Adrenal gland (tissue), 12 donors: ENCODE data around the gene TSHR. TPM values are rescaled to one million over a fixed set of nuclear protein-coding genes. Genes with fewer than 3 reads are reported as not detected.
"Not testable (repeated sequence)": the region's sequence is repeated elsewhere in the genome, so short reads cannot be mapped to it uniquely, and the experiment has no call there.

Source experiments
- DNase-seq, 7 donors: peaks; one replicate each; pipeline ENCODE4 v3.0.0-alpha.2; 2019 to 2020
- H3K27ac ChIP-seq, 5 donors: fragments of 200-600 bp; sonication (generic) in 4 of 5; 1 replicate in 3 of 5; 2 replicates in 2 of 5; pipeline versions ENCODE4 v1.5.1 to v1.8.0; 2016 to 2020; ENCODE audit warnings: mild to moderate bottlenecking in 1 of 5
- H3K27me3 ChIP-seq: fragments of 200-600 bp; 2 replicates; pipeline ENCODE4 v1.8.0; 2021
- H3K36me3 ChIP-seq, 2 donors: fragments of 200-600 bp; replicated peaks in 1 of 2; 1 replicate in 1 of 2; 2 replicates in 1 of 2; pipeline versions ENCODE4 v1.5.1 to v1.8.0; 2018 to 2022
- H3K4me1 ChIP-seq, 2 donors: fragments of 200-600 bp; replicated peaks in 1 of 2; 1 replicate in 1 of 2; 2 replicates in 1 of 2; pipeline versions ENCODE4 v1.5.1 to v1.8.0; 2018 to 2021
- H3K4me3 ChIP-seq, 4 donors: fragments of 200-600 bp; sonication (generic) in 3 of 4; one replicate each; pipeline ENCODE4 v1.5.1; 2016 to 2018
- H3K9me3 ChIP-seq, 3 donors: fragments of 200-600 bp; sonication (generic) in 1 of 3; replicated peaks in 1 of 3; 1 replicate in 2 of 3; 2 replicates in 1 of 3; pipeline versions ENCODE4 v1.5.1 to v1.8.0; 2016 to 2021
- POLR2A ChIP-seq, 2 donors: fragments of 450-650 bp; IDR thresholded peaks; one replicate each; pipeline ENCODE4 v1.6.1; 2017; ENCODE audit warnings: antibody characterized with exemption in 2 of 2, mild to moderate bottlenecking in 2 of 2, moderate library complexity in 1 of 2
- WGBS, 4 donors: extraction: QIAGEN DNeasy Blood & Tissue Kit in 2 of 4; methylation state at CpG; one replicate each; pipeline versions ENCODE4 v1.1.5 to v1.1.7; 2013 to 2017; 5-methylcytosine and 5-hydroxymethylcytosine counted together
- intact Hi-C, 2 donors: fragments of 100-400 bp; cut with DNase I; formaldehyde crosslinking; loops; one replicate each; pipeline versions ENCODE4 v1.14.1 to v1.15.0; 2022 to 2023
- polyA plus RNA-seq, 3 donors: library from polyadenylated mRNA; stranded (reverse); fragments of 200-250 nt in 2 of 3; fragments of 350-450 nt in 1 of 3; fragmentation: Illumina TruSeq in 1 of 3; extraction: RNeasy Lipid Tissue Mini Kit (QIAGEN cat#74804) in 1 of 3; gene quantifications; one replicate each; pipeline ENCODE4 v1.2.3, GENCODE V29; 2013 to 2014
- total RNA-seq, 9 donors: library from RNA; depleted of rRNA in 4 of 9; stranded (reverse); fragments of >200 nt in 4 of 9; fragments of 120-200 nt in 1 of 9; fragmentation: NEBNext Ultra II Directional in 1 of 9; extraction: Animal tissue kit (Norgen Biotek cat#: 25700) in 1 of 9; gene quantifications; one replicate each; pipeline versions ENCODE4 v1.1.0 to v1.2.4, GENCODE V29; 2013 to 2023
- TF ChIP-seq, protein P1 (sequence below), 6 experiments: fragments of 450-650 bp in 4 of 6; fragments of 200-600 bp in 2 of 6; sonication (generic) in 1 of 6; IDR thresholded peaks; 1 replicate in 5 of 6; 2 replicates in 1 of 6; pipeline versions ENCODE4 v1.5.1 to v1.8.0; 2016 to 2021; ENCODE audit warnings: antibody characterized with exemption in 6 of 6, mild to moderate bottlenecking in 2 of 6, moderate library complexity in 1 of 6
- donor health status: healthy with polysubstance abuse.
- donor health status: Bipolar disorder and iron deficiency.
- donor health status: DM: yes; HTN: yes; CAD: no.
- donor health status: DM: no; HTN: no; CAD: no.
- donor health status: DM: no; HTN: no; CAD: no.
- donor health status: DM: yes; HTN: yes; CAD: no.

Gene TSHR
- total and polyA plus RNA-seq, 12 donors: 0.06 to 5.8 (median 0.68) TPM

DNA sequence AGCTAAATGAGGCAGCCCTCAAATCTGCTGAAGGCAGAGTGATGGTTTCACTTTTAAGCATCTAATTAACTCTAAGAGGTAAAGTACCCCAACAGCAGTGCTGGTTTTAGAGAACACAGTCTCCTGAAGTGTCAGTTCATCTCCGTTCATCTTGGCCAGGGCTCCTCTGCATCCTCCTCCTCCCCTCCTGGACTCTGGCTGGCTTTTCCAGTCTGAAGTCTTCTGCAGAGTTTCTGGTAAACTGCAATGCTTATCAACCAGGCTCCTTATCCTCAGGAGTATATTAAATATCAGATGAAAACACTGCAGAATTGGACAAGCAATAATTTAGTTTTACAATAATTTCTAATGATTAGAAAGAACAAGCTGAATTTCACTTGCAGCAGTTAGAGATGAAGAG lies 150.0 kb downstream of the TSHR start:
- Histone ChIP-seq H3K27me3 (no peaks in the 10 kb centered on the region), H3K4me1 (no peaks in the 10 kb centered on the region), H3K4me3 (no peak overlapping the region), H3K9me3 (no peaks in the 10 kb centered on the region), H3K36me3 (no peaks in the 10 kb centered on the region), H3K27ac (no peak overlapping the region)
- 65 to 88% (median 82%) methylated on average over 1 of the region's 1 CpG for WGBS, 4 donors
- no peak for TF ChIP-seq POLR2A (IDR thresholded peaks at IDR 0.05)
- TF ChIP-seq, protein P1, sequence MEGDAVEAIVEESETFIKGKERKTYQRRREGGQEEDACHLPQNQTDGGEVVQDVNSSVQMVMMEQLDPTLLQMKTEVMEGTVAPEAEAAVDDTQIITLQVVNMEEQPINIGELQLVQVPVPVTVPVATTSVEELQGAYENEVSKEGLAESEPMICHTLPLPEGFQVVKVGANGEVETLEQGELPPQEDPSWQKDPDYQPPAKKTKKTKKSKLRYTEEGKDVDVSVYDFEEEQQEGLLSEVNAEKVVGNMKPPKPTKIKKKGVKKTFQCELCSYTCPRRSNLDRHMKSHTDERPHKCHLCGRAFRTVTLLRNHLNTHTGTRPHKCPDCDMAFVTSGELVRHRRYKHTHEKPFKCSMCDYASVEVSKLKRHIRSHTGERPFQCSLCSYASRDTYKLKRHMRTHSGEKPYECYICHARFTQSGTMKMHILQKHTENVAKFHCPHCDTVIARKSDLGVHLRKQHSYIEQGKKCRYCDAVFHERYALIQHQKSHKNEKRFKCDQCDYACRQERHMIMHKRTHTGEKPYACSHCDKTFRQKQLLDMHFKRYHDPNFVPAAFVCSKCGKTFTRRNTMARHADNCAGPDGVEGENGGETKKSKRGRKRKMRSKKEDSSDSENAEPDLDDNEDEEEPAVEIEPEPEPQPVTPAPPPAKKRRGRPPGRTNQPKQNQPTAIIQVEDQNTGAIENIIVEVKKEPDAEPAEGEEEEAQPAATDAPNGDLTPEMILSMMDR (IDR thresholded peaks at IDR 0.05): no peak
- no peak for DNase-seq
- intact Hi-C loops: no loop called here

DNA sequence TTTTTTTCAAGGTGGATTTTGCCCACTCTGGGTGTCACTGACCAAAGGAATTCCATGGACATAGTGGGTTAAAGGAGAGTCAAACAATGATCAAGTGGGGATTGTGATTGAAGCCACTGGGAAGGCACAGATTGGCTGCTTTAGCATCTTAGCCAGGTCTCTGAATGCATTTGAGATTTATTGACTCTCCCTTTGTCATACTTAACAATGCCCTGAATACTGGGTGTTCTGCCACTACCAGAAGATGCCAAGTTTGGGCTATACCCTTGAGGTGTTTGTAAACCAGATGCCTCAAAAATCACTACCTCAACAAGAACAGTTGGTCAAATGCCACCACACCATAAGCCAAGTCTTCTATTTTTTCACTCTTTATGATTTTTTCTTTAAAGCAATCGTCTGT lies 150.5 kb downstream of the TSHR start:
- DNase-seq: no peak
- Histone ChIP-seq H3K27ac (no peak overlapping the region), H3K36me3 (no peaks in the 10 kb centered on the region), H3K27me3 (no peaks in the 10 kb centered on the region), H3K4me1 (no peaks in the 10 kb centered on the region), H3K4me3 (no peak overlapping the region), H3K9me3 (no peaks in the 10 kb centered on the region)
- intact Hi-C loops: no loop called here
- TF ChIP-seq, protein P1 (IDR thresholded peaks at IDR 0.05): no peak
- no peak for TF ChIP-seq POLR2A (IDR thresholded peaks at IDR 0.05)
- 70 to 88% (median 72%) methylated on average over 1 of the region's 1 CpG for WGBS, 4 donors

DNA sequence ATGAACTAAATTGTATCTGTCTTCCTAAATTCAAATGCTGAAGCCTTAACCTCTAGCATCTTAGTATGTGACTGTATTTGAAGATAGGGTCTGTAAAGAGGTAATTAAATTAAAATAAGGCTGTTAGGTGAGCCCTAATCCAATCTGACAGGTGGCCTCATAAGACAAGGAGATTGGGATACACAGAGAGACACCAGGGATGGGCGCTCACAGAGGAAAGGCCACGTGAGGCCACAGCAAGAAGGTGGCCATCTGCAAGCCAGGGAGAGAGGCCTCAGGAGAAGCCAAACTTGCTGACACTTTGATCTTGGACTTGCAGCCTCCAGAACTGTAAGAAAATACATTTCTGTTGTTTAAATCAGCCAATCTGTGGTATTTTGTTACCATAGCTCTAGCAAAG lies 154.8 kb downstream of the TSHR start:
- TF ChIP-seq, protein P1 (IDR thresholded peaks at IDR 0.05): no peak
- no peak for TF ChIP-seq POLR2A (IDR thresholded peaks at IDR 0.05)
- no peak overlapping the region for H3K4me3 ChIP-seq
- no peak for DNase-seq
- no peaks in the 10 kb centered on the region for H3K36me3 ChIP-seq
- H3K9me3 ChIP-seq: no peaks in the 10 kb centered on the region
- no peaks in the 10 kb centered on the region for H3K27me3 ChIP-seq
- intact Hi-C loops: no loop called here
- H3K27ac ChIP-seq: no peak overlapping the region
- 92 to 100% (median 96%) methylated on average over 2 of the region's 2 CpGs for WGBS, 4 donors
- no peaks in the 10 kb centered on the region for H3K4me1 ChIP-seq

DNA sequence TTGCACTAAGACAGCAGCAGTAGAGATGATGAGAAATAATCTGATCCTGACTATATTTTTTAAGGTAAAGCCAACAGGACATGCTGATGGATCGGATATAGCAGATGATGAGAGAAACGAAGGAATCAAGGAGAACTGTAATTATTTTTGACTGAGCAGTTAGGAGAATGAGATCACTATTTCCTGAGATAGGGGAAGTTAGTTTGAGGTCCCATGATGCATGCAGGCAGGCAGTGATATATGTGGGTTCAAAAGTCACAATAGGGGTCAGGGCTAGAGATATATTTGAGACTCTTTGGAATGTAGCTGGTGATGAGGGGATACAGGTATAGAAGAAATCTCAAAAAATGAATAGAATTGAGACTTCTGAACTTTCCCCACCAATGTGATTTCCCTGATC lies 157.8 kb downstream of the TSHR start:
- 55 to 69% (median 59%) methylated on average over 2 of the region's 2 CpGs for WGBS, 4 donors
- no peaks in the 10 kb centered on the region for H3K27me3 ChIP-seq
- no peaks in the 10 kb centered on the region for H3K36me3 ChIP-seq
- H3K4me3 ChIP-seq: no peak overlapping the region
- no peak for DNase-seq
- TF ChIP-seq, protein P1 (IDR thresholded peaks at IDR 0.05): no peak
- no peak for TF ChIP-seq POLR2A (IDR thresholded peaks at IDR 0.05)
- H3K27ac ChIP-seq: no peak overlapping the region
- H3K9me3 ChIP-seq: no peaks in the 10 kb centered on the region
- intact Hi-C loops: no loop called here
- no peaks in the 10 kb centered on the region for H3K4me1 ChIP-seq

DNA sequence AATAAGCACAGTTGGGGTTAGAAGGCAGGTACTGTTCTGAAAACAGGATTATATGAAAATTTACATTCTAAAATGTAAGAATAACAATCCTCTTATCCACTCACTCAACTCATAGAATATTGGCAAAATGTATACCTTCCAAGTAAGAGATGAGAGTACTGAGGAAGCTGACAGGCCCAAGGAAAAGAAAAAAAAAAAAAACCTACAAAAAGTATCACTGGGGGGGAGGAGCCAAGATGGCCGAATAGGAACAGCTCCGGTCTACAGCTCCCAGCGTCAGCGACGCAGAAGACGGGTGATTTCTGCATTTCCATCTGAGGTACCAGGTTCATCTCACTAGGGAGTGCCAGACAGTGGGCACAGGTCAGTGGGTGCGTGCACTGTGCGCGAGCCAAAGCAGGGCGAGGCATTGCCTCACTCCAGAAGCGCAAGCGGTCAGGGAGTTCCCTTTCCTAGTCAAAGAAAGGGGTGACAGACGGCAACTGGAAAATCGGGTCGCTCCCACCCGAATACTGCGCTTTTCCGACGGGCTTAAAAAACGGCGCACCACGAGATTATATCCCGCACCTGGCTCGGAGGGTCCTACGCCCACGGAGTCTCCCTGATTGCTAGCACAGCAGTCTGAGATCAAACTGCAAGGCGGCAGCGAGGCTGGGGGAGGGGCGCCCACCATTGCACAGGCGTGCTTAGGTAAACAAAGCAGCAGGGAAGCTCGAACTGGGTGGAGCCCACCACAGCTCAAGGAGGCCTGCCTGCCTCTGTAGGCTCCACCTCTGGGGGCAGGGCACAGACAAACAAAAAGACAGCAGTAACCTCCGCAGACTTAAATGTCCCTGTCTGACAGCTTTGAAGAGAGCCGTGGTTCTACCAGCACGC lies 158.8 kb downstream of the TSHR start:
- H3K36me3 ChIP-seq, H3K9me3 ChIP-seq, intact Hi-C loops, H3K27me3 ChIP-seq, H3K4me1 ChIP-seq, DNase-seq, H3K27ac ChIP-seq, H3K4me3 ChIP-seq: not testable (repeated sequence)
- 82 to 96% (median 88%) methylated on average over 15 to 34 of the region's 34 CpGs for WGBS, 4 donors
